CD4-positive, alpha-beta T cell (primary cell): ENCODE measurements around the gene DCAF4. TPM values are rescaled to one million over a fixed set of nuclear protein-coding genes. Genes with fewer than 3 reads are reported as not detected.

ENCODE experiments used
- ATAC-seq: fragments of 200-7000 bp; cut with Tn5 transposase; one replicate; pipeline ENCODE4 v1.10.0; 2022; ENCODE audit warnings: mild to moderate bottlenecking; ENCODE audit not compliant: poor library complexity
- CTCF ChIA-PET: fragments of 350-600 bp; sonication (Branson Sonifier 250); formaldehyde crosslinking; loops from one replicate; lab custom pipeline; 2021; ENCODE audit warnings: antibody characterized with exemption, inconsistent platforms; lab: Charles Lee
- POLR2A ChIA-PET: fragments of 350-600 bp; sonication (Branson Sonifier 250); formaldehyde crosslinking; loops from one replicate; lab custom pipeline; 2021; ENCODE audit warnings: antibody characterized with exemption, inconsistent platforms; lab: Charles Lee
- DNase-seq, 14 experiments: peaks; one replicate each; pipeline ENCODE4 v3.0.0-alpha.2; 2013 to 2020; ENCODE audit warnings: mixed read lengths in 2 of 14
- H3K27ac ChIP-seq, 2 donors: one replicate each; pipeline versions ENCODE4 v1.5.1 to v1.7.0; 2013; ENCODE audit warnings: low read length in 2 of 2, low read depth in 1 of 2, mild to moderate bottlenecking in 1 of 2
- H3K27me3 ChIP-seq, 2 experiments: 1 replicate in 1 of 2; 2 replicates in 1 of 2; pipeline versions ENCODE4 v1.6.1 to v1.7.0; 2013; ENCODE audit warnings: low read length in 2 of 2, control low read depth in 1 of 2, mild to moderate bottlenecking in 1 of 2, moderate library complexity in 1 of 2; ENCODE audit not compliant: insufficient read depth in 2 of 2, control insufficient read depth in 1 of 2
- H3K36me3 ChIP-seq: one replicate; pipeline ENCODE4 v1.6.1; 2013; ENCODE audit warnings: low read length, control low read depth; ENCODE audit not compliant: insufficient read depth
- H3K4me1 ChIP-seq: one replicate; pipeline ENCODE4 v1.6.1; 2013; ENCODE audit warnings: low read length, control low read depth; ENCODE audit not compliant: insufficient read depth
- H3K4me3 ChIP-seq: one replicate; pipeline ENCODE4 v1.5.1; 2013; ENCODE audit warnings: mild to moderate bottlenecking, low read length, moderate library complexity
- H3K9me3 ChIP-seq, 2 experiments: 1 replicate in 1 of 2; 2 replicates in 1 of 2; pipeline versions ENCODE4 v1.6.1 to v1.7.0; 2013; ENCODE audit warnings: low read length in 2 of 2, mild to moderate bottlenecking in 2 of 2, control low read depth in 1 of 2, moderate library complexity in 1 of 2; ENCODE audit not compliant: control insufficient read depth in 1 of 2, insufficient read depth in 1 of 2
- H3K27ac Mint-ChIP-seq: one replicate; pipeline ENCODE4 v1.8.0; 2020; ENCODE audit warnings: mixed read lengths
- H3K27me3 Mint-ChIP-seq: one replicate; pipeline ENCODE4 v1.8.0; 2021; ENCODE audit warnings: mixed read lengths
- H3K36me3 Mint-ChIP-seq: one replicate; pipeline ENCODE4 v1.8.0; 2021; ENCODE audit warnings: low read depth, mixed read lengths
- H3K4me1 Mint-ChIP-seq: one replicate; pipeline ENCODE4 v1.8.0; 2021; ENCODE audit warnings: low read depth, mixed read lengths
- H3K4me3 Mint-ChIP-seq: one replicate; pipeline ENCODE4 v1.8.0; 2020; ENCODE audit warnings: mild to moderate bottlenecking, mixed read lengths
- H3K9me3 Mint-ChIP-seq: one replicate; pipeline ENCODE4 v1.8.0; 2020; ENCODE audit warnings: mixed read lengths
- CTCF ChIP-seq: fragments of 200-600 bp; IDR thresholded peaks from one replicate; pipeline ENCODE4 v1.8.0; 2022; ENCODE audit warnings: antibody characterized with exemption, mild to moderate bottlenecking
- intact Hi-C, 2 experiments: fragments of 100-400 bp; cut with DNase I in 1 of 2; cut with micrococcal nuclease in 1 of 2; formaldehyde crosslinking; loops; one replicate each; pipeline versions ENCODE4 v1.15.1 to v1.9.0; 2023 to 2025; cut with DNase I, micrococcal nuclease
- total RNA-seq, 174 experiments: library from RNA in 2 of 174; stranded (reverse) in 2 of 174; gene quantifications; one replicate each; pipeline ENCODE4 v1.2.3 and lab custom pipeline; 2021 to 2026

DCAF4 gene
- total RNA-seq, 2 experiments from 2014 or later, result 20.8 to 22.8 TPM

- H3K4me3 Mint-ChIP-seq, result no peak overlapping the region
- CTCF ChIA-PET, result no interaction called here
- H3K4me1 Mint-ChIP-seq, result peaks cover 5% of the 10 kb centered on the region
- no peak overlapping the region for H3K4me3 ChIP-seq
- no peaks in the 10 kb centered on the region for H3K27me3 Mint-ChIP-seq
- H3K27ac ChIP-seq, result no peak overlapping the region
- ATAC-seq (no peak), DNase-seq (no peak)
- no peaks in the 10 kb centered on the region for H3K9me3 Mint-ChIP-seq
- H3K9me3 ChIP-seq, result no peaks in the 10 kb centered on the region
- TF ChIP-seq CTCF, result no peak
- peaks cover 1% of the 10 kb centered on the region for H3K4me1 ChIP-seq
- POLR2A ChIA-PET, result no interaction called here
- H3K27me3 ChIP-seq, result no peaks in the 10 kb centered on the region
- peaks cover 52% of the 10 kb centered on the region for H3K36me3 ChIP-seq
- peaks cover 82% of the 10 kb centered on the region for H3K36me3 Mint-ChIP-seq
- intact Hi-C loops, result no loop called here
- H3K27ac Mint-ChIP-seq, result no peak overlapping the region
Measured at GRCh38 chr14:72942934-72943333, 16.7 kb downstream of the DCAF4 start.

DNA sequence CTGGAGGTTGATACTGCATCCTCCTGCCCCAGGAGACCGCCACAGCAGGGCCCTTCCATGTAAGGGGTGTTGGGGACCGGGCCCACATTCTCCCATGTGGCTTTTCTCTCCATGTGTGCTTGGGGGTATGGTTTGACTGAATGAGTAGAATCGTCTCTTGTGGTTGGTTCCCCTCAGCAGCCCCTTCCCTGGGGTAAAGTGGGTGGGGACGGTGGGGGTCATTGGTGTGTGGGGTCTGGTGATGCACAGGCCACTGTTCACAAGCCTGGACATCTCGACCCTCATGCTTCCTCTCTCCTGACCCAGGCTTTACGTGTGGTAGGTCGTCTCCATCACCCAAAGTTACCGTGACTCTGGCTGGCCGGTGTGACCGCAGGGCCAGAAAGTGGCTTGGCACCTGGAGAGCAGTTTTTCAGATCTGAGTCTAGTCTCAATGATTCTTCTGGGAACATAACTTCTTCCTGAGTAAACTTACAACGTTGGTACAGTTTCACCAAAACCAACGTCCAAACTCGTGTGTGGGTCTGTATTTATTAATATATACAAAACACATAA lies 17.7 kb downstream of the DCAF4 start:
- intact Hi-C loops, result no loop called here
- TF ChIP-seq CTCF, result no peak
- Mint-ChIP-seq H3K27me3 (no peaks in the 10 kb centered on the region), H3K27ac (no peak overlapping the region), H3K4me1 (no peaks in the 10 kb centered on the region), H3K36me3 (peaks cover 82% of the 10 kb centered on the region), H3K9me3 (no peaks in the 10 kb centered on the region), H3K4me3 (no peak overlapping the region)
- Histone ChIP-seq H3K9me3 (no peaks in the 10 kb centered on the region), H3K27me3 (no peaks in the 10 kb centered on the region), H3K4me3 (no peak overlapping the region), H3K27ac (no peak overlapping the region), H3K4me1 (no peaks in the 10 kb centered on the region), H3K36me3 (peaks cover 43% of the 10 kb centered on the region)
- DNase-seq (no peak), ATAC-seq (no peak)
- ChIA-PET CTCF (no interaction called here), POLR2A (no interaction called here)

GRCh38 chr14:72945356-72946027 lies 19.2 kb downstream of the DCAF4 start:
- intact Hi-C loops, result no loop called here
- H3K27ac ChIP-seq, result no peak overlapping the region
- no peak for TF ChIP-seq CTCF
- H3K27me3 Mint-ChIP-seq, result no peaks in the 10 kb centered on the region
- ATAC-seq (no peak), DNase-seq (no peak)
- no peaks in the 10 kb centered on the region for H3K27me3 ChIP-seq
- POLR2A ChIA-PET, result no interaction called here
- H3K27ac Mint-ChIP-seq, result peak overlapping the region; percentile 20
- no peaks in the 10 kb centered on the region for H3K4me1 ChIP-seq
- H3K36me3 Mint-ChIP-seq, result peaks cover 76% of the 10 kb centered on the region
- H3K4me1 Mint-ChIP-seq, result no peaks in the 10 kb centered on the region
- H3K36me3 ChIP-seq, result peaks cover 32% of the 10 kb centered on the region
- no peaks in the 10 kb centered on the region for H3K9me3 ChIP-seq
- H3K9me3 Mint-ChIP-seq, result no peaks in the 10 kb centered on the region
- CTCF ChIA-PET, result no interaction called here
- no peak overlapping the region for H3K4me3 ChIP-seq
- no peak overlapping the region for H3K4me3 Mint-ChIP-seq
